Activated T-cell treated with anti-CD3 and anti-CD28 coated beads, Interleukin-2, amount 50 U/mL, for 4 hours (primary cell): ENCODE measurements around the gene IGFN1. TPM values are rescaled to one million over a fixed set of nuclear protein-coding genes. Genes with fewer than 3 reads are reported as not detected.
A peak's percentile ranks its signal among the peaks of the same experiment; 100 is the strongest.

ENCODE experiments used
- ATAC-seq, 2 donors: fragments of 200-7000 bp; cut with Tn5 transposase; one replicate each; pipeline ENCODE4 v1.10.0; 2021
- DNase-seq: peaks from one replicate; pipeline ENCODE4 v3.0.0-alpha.2; 2020
- H3K27me3 Mint-ChIP-seq: one replicate; pipeline ENCODE4 v1.8.0; 2021; ENCODE audit warnings: low read depth, mixed read lengths
- H3K36me3 Mint-ChIP-seq: one replicate; pipeline ENCODE4 v1.8.0; 2022; ENCODE audit warnings: mixed read lengths; ENCODE audit not compliant: insufficient read depth
- H3K4me1 Mint-ChIP-seq: one replicate; pipeline ENCODE4 v1.8.0; 2021; ENCODE audit warnings: low read depth, mixed read lengths
- H3K4me3 Mint-ChIP-seq: one replicate; pipeline ENCODE4 v1.8.0; 2021; ENCODE audit warnings: mild to moderate bottlenecking, moderate library complexity, mixed read lengths
- H3K9me3 Mint-ChIP-seq: one replicate; pipeline ENCODE4 v1.8.0; 2021; ENCODE audit warnings: mixed read lengths
- total RNA-seq, 3 donors: library from RNA; stranded (reverse); gene quantifications; one replicate each; pipeline ENCODE4 v1.2.1, GENCODE V29; 2021

The IGFN1 gene
- total RNA-seq, 3 donors from 2014 or later, result not detected

DNA sequence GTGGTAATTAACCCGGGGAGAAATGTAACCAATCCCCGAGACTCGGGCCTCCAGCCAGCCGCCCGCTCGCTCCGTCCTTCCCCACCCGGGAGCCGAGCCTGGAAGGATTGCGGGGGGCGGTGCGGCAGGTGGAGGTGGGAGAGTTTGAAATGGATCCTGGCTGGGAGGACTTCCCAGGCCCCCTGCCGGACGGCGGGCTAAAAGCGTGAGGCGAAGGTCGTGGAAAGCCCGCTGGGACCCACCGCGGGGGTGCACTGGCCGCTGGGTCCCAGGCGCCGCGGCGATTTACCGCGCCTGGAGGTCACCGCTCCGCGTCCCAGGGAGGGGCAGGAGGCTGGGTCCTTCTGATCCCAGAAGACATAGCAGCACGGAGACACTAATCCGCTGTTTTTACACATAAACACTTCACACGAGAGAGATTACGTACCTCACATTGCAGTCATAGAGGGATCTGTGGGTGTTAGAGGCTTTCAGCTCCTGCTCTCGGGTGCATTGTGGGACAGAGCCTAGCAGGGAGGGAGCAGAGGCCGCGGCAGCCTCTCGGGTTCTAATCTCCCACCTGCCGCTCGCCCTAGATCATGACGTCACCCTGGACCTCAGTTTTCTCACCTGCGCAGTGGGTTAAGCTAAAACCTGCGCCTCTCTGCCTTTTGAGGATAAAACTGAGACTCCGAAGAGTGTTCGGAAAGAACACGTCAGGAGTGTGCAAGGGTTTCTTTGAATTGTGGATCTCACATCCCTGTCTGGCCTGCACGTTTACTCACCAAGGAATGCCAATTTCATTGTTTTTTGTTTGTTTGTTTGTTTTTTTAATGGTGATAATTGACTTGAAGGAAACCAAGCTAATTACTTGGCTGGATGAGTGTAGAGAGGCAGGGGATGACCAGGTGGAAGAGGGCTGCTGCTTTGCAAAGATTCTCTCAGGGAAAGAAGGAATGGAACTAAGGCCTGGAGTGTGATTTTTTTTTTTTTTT, 19.3 kb upstream of the IGFN1 start:
- H3K9me3 Mint-ChIP-seq, result no peaks in the 10 kb centered on the region
- DNase-seq, result peak; percentile 18

GRCh38 chr1:201172326-201172725, 18.3 kb upstream of the IGFN1 start:
- no peaks in the 10 kb centered on the region for H3K9me3 Mint-ChIP-seq
- ATAC-seq, result no peak
- H3K4me3 Mint-ChIP-seq, result no peak overlapping the region
- H3K36me3 Mint-ChIP-seq, result no peaks in the 10 kb centered on the region
- H3K4me1 Mint-ChIP-seq, result peaks cover 17% of the 10 kb centered on the region
- no peak for DNase-seq
- H3K27me3 Mint-ChIP-seq, result peaks cover 8% of the 10 kb centered on the region

More for the DNA sequence above, 19.3 kb upstream of the IGFN1 start:
- peak; percentile 84 to 85 for ATAC-seq
- peaks cover 17% of the 10 kb centered on the region for H3K4me1 Mint-ChIP-seq
- peak overlapping the region; percentile 82 for H3K4me3 Mint-ChIP-seq
- H3K36me3 Mint-ChIP-seq, result no peaks in the 10 kb centered on the region
- H3K27me3 Mint-ChIP-seq, result peaks cover 8% of the 10 kb centered on the region

DNA sequence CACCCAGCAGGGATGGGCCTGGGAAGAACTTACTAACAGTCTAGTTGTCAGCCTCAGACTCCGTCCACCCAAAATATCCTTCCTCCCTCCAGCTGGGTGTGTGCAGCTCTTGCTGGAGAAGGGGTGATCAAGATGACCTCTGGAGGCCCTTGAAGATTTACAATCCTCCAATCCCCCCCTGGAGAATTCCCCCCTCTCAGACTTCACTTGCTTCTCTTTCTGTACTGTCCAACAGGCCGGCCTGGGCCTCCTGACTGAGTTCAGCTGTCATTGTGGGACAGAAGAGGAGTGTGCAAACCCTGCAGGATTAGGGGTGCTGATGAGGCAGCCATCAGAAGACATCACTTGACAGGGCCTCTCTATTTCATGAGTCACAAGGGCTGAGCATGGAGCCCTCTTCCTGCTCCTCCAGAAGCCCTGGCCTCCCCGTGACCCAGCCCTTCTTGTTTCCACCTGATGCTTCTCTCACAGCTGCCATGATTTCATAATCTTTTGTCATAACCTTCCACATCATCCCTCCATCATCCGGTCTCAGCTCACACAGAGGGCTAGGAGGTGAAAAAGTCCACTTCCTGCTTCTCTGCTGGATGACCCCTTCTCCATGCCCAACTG, 17.5 kb upstream of the IGFN1 start:
- no peak for DNase-seq

DNA sequence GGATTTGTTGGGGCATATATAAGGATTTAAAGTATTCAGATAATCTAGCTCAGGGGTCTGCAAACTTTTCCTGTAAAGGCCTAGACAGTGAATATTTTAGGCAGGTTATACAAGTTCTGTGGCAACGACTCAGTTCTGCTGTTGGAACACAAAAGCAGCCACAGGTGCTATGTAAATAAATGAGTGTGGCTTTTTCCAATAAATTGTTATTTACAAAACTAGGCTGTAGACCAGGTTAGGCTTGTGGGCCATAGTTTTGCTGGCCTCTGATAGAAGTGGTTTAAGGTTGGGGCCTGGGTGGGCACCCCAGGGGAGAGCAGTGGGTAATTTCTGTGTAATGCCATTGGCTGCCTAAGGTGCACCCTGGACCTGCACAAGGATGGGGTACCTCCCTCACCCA, 16.9 kb upstream of the IGFN1 start:
- H3K27me3 Mint-ChIP-seq, result peaks cover 13% of the 10 kb centered on the region
- H3K36me3 Mint-ChIP-seq, result no peaks in the 10 kb centered on the region
- DNase-seq (no peak), ATAC-seq (no peak)
- no peak overlapping the region for H3K4me3 Mint-ChIP-seq
- H3K9me3 Mint-ChIP-seq, result no peaks in the 10 kb centered on the region
- H3K4me1 Mint-ChIP-seq, result peaks cover 17% of the 10 kb centered on the region

More for the DNA sequence above, 17.5 kb upstream of the IGFN1 start:
- Mint-ChIP-seq H3K4me3 (no peak overlapping the region), H3K27me3 (peaks cover 10% of the 10 kb centered on the region), H3K4me1 (peaks cover 17% of the 10 kb centered on the region), H3K36me3 (no peaks in the 10 kb centered on the region), H3K9me3 (no peaks in the 10 kb centered on the region)
- no peak for ATAC-seq

DNA sequence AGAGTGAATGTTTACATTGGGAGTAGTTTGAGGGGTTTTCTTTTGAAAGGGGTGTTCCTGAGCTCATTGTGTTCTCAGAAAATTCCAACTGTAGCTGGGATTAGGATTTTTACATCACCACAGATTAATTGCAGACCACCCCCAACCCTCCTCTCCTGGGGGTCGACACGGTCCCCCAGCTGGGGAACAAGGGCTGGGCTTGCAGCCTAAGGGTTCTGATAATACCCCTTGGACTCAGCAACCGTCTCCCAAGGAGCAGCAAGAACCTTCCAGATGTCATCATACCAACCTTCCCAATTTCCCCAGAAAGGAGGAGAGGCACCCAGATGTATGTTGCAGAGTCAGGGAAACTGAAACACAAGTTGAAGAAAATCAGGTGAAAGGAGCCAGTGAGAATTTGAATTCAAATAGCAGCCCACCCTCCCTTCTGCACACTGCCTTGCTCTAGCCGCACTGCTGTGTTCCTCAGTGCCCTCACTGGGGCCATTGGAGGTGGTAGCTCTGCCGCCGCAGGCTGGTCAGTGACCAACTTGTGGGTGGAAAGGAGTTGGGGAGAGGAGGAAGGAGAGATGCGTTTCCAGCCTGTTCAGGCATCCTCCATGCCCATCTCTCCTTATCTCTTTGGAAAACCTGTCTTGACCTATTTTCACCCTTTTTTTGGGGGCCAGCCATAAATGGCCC, 14.7 kb upstream of the IGFN1 start:
- Mint-ChIP-seq H3K9me3 (no peaks in the 10 kb centered on the region), H3K4me3 (no peak overlapping the region), H3K36me3 (no peaks in the 10 kb centered on the region), H3K4me1 (peaks cover 9% of the 10 kb centered on the region), H3K27me3 (peaks cover 18% of the 10 kb centered on the region)
- DNase-seq, result no peak
- no peak for ATAC-seq

- Mint-ChIP-seq H3K27me3 (peaks cover 17% of the 10 kb centered on the region), H3K9me3 (no peaks in the 10 kb centered on the region), H3K36me3 (no peaks in the 10 kb centered on the region), H3K4me1 (peaks cover under 1% of the 10 kb centered on the region), H3K4me3 (no peak overlapping the region)
- DNase-seq (no peak), ATAC-seq (no peak)
These were observed 13.7 kb upstream of the IGFN1 start for GRCh38 chr1:201176940-201177339.

GRCh38 chr1:201178718-201179117, 11.9 kb upstream of the IGFN1 start:
- no peak overlapping the region for H3K4me3 Mint-ChIP-seq
- no peaks in the 10 kb centered on the region for H3K4me1 Mint-ChIP-seq
- peaks cover 25% of the 10 kb centered on the region for H3K27me3 Mint-ChIP-seq
- ATAC-seq (no peak), DNase-seq (no peak)
- no peaks in the 10 kb centered on the region for H3K36me3 Mint-ChIP-seq
- H3K9me3 Mint-ChIP-seq, result no peaks in the 10 kb centered on the region

GRCh38 chr1:201180141-201180540, 10.5 kb upstream of the IGFN1 start:
- Mint-ChIP-seq H3K27me3 (peaks cover 27% of the 10 kb centered on the region), H3K4me1 (no peaks in the 10 kb centered on the region), H3K36me3 (no peaks in the 10 kb centered on the region), H3K4me3 (no peak overlapping the region), H3K9me3 (no peaks in the 10 kb centered on the region)
- ATAC-seq, result no peak
- no peak for DNase-seq

DNA sequence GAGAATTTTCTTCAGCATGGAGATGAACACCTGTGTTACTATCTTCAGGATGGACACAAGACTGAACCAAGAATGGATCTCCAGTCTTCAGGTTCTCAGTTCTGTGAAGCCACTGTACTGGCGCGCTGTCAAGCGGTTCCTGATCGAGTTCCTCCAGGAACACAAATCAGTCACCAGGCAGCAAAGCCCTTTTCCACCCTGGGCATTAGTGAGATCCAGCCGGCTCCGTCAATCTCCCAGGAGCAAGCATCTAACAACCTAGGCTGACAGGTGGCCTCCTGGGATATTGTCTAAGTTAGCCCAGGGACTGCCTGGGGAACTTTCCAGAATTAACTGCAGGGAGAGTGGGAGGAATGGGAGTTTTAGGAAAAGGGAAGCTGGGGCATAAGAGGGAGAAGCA, 9.7 kb upstream of the IGFN1 start:
- no peak for ATAC-seq
- Mint-ChIP-seq H3K27me3 (peaks cover 27% of the 10 kb centered on the region), H3K4me3 (no peak overlapping the region), H3K9me3 (no peaks in the 10 kb centered on the region), H3K4me1 (no peaks in the 10 kb centered on the region), H3K36me3 (no peaks in the 10 kb centered on the region)
- no peak for DNase-seq

GRCh38 chr1:201181323-201181722, 9.3 kb upstream of the IGFN1 start:
- ATAC-seq, result no peak
- DNase-seq, result no peak
- Mint-ChIP-seq H3K4me3 (no peak overlapping the region), H3K9me3 (no peaks in the 10 kb centered on the region), H3K27me3 (peaks cover 26% of the 10 kb centered on the region), H3K36me3 (no peaks in the 10 kb centered on the region), H3K4me1 (no peaks in the 10 kb centered on the region)

GRCh38 chr1:201181726-201182125, 8.9 kb upstream of the IGFN1 start:
- H3K4me1 Mint-ChIP-seq, result no peaks in the 10 kb centered on the region
- H3K4me3 Mint-ChIP-seq, result no peak overlapping the region
- no peaks in the 10 kb centered on the region for H3K36me3 Mint-ChIP-seq
- ATAC-seq (no peak), DNase-seq (no peak)
- H3K27me3 Mint-ChIP-seq, result peaks cover 26% of the 10 kb centered on the region
- no peaks in the 10 kb centered on the region for H3K9me3 Mint-ChIP-seq

GRCh38 chr1:201183209-201183608, 7.4 kb upstream of the IGFN1 start:
- no peaks in the 10 kb centered on the region for H3K9me3 Mint-ChIP-seq
- H3K4me3 Mint-ChIP-seq, result no peak overlapping the region
- peaks cover 23% of the 10 kb centered on the region for H3K27me3 Mint-ChIP-seq
- DNase-seq (no peak), ATAC-seq (no peak)
- H3K4me1 Mint-ChIP-seq, result no peaks in the 10 kb centered on the region
- no peaks in the 10 kb centered on the region for H3K36me3 Mint-ChIP-seq

GRCh38 chr1:201183753-201184152, 6.9 kb upstream of the IGFN1 start:
- Mint-ChIP-seq H3K4me1 (no peaks in the 10 kb centered on the region), H3K27me3 (peaks cover 21% of the 10 kb centered on the region), H3K9me3 (no peaks in the 10 kb centered on the region), H3K4me3 (no peak overlapping the region), H3K36me3 (no peaks in the 10 kb centered on the region)
- ATAC-seq (no peak), DNase-seq (no peak)

DNA sequence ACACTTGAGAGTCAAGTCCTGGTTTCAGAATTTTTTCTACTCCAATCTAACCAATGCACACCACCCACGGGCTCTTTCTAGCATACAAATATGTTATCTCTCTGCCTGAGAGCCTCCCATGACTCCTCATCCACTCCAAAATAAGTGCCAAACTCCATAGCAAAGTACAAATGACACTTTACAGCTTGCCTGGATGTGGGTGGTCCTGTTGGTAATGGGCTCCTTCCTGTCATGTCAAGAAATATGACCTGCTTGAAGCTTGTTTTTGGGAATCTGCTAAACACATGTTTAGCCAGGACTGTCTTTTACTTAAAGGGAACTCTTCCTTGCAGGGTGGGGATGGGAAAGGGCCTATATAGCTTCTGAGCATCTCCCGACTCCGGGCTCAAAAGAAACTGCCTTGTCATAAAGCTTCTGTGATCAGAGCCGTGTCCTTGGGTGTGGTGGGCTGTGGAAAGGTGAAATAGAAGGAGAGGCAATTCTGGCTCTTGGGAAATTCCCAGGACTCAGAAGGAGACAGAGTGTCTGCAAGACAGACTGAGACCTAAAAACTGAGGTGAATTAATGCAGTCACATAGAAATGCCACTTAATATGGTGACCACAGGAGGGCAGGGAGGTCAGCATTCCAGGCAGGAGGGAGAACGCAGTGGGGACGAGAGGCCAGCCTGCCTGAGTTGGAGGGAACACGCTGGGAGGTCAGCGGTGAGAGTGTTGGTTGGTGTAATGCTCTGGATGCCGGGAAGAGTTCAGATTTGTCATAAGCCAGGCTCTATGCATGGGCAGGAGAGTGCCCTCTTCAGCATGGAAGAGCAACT, 6.1 kb upstream of the IGFN1 start:
- Mint-ChIP-seq H3K36me3 (no peaks in the 10 kb centered on the region), H3K4me3 (no peak overlapping the region), H3K9me3 (no peaks in the 10 kb centered on the region), H3K4me1 (no peaks in the 10 kb centered on the region), H3K27me3 (peaks cover 18% of the 10 kb centered on the region)
- ATAC-seq (peak in 1 of 2 donors; percentile 47), DNase-seq (no peak)
